HepG2 (cell line): ENCODE data around the gene GGA1. TPM values are rescaled to one million over a fixed set of nuclear protein-coding genes. Genes with fewer than 3 reads are reported as not detected.
A peak's percentile ranks its signal among the peaks of the same experiment; 100 is the strongest.

Experiments used
- AGO2 ChIP-seq: fragments of 200-400 bp; formaldehyde crosslinking; optimal IDR thresholded peaks from 2 replicates; pipeline ENCODE3; 2017; ENCODE audit warnings: mild to moderate bottlenecking, low read depth, low read length, moderate library complexity
- ATF1 ChIP-seq: IDR thresholded peaks from 2 replicates; pipeline ENCODE4 v1.6.1; 2016; ENCODE audit warnings: mild to moderate bottlenecking, control low read depth
- ATF6 ChIP-seq: sonication (generic); formaldehyde crosslinking; conservative IDR thresholded peaks from 2 replicates; pipeline ENCODE4 v1.4.0; 2020; ENCODE audit warnings: missing genetic modification reagents
- CC2D1A ChIP-seq: sonication (generic); formaldehyde crosslinking; IDR thresholded peaks from 2 replicates; pipeline ENCODE4 v1.8.1; 2023; ENCODE audit warnings: mild to moderate bottlenecking, missing genetic modification reagents
- ESRRA ChIP-seq: sonication (generic); formaldehyde crosslinking; IDR thresholded peaks from 2 replicates; pipeline ENCODE4 v1.5.1; 2020; ENCODE audit warnings: mild to moderate bottlenecking, low read depth, missing genetic modification reagents
- FOXK1 ChIP-seq: sonication (generic); formaldehyde crosslinking; IDR thresholded peaks from 2 replicates; pipeline ENCODE4 v1.4.0; 2020; ENCODE audit warnings: low read depth, missing genetic modification reagents, borderline replicate concordance
- NFKB2 ChIP-seq: sonication (generic); formaldehyde crosslinking; IDR thresholded peaks from 2 replicates; pipeline ENCODE4 v1.4.0; 2020; ENCODE audit warnings: missing genetic modification reagents, borderline replicate concordance
- SAFB2 ChIP-seq: sonication (generic); formaldehyde crosslinking; IDR thresholded peaks from 2 replicates; pipeline ENCODE4 v1.5.1; 2020; ENCODE audit warnings: missing genetic modification reagents, low read depth, mild to moderate bottlenecking, borderline replicate concordance
- SNAI1 ChIP-seq: sonication (generic); formaldehyde crosslinking; IDR thresholded peaks from 2 replicates; pipeline ENCODE4 v1.5.0; 2020; ENCODE audit warnings: mild to moderate bottlenecking, missing genetic modification reagents, borderline replicate concordance
- SP140L ChIP-seq: sonication (generic); formaldehyde crosslinking; IDR thresholded peaks from 2 replicates; pipeline ENCODE4 v1.4.0; 2020; ENCODE audit warnings: missing genetic modification reagents, borderline replicate concordance
- SRSF4 ChIP-seq: fragments of 200-400 bp; formaldehyde crosslinking; IDR thresholded peaks from one replicate; pipeline ENCODE4 v1.6.1; 2018; ENCODE audit warnings: mild to moderate bottlenecking, low read depth, low read length, moderate library complexity; ENCODE audit not compliant: poor library complexity, severe bottlenecking
- TBL1XR1 ChIP-seq: fragments of 150-350 bp; IDR thresholded peaks from 2 replicates; pipeline ENCODE4 v1.6.1; 2014; ENCODE audit warnings: borderline replicate concordance, low read length; ENCODE audit not compliant: partially characterized antibody
- TRIM24 ChIP-seq: sonication (generic); formaldehyde crosslinking; IDR thresholded peaks from 2 replicates; pipeline ENCODE4 v1.8.0; 2022; ENCODE audit warnings: mild to moderate bottlenecking, missing genetic modification reagents
- ZKSCAN8 ChIP-seq: IDR thresholded peaks from 2 replicates; pipeline ENCODE4 v1.6.1; 2016; ENCODE audit warnings: borderline replicate concordance, missing genetic modification reagents, missing compliant biosample characterization
- ZNF136 ChIP-seq: sonication (generic); formaldehyde crosslinking; IDR thresholded peaks from 2 replicates; pipeline ENCODE4 v1.8.1; 2022; ENCODE audit warnings: low read depth, mild to moderate bottlenecking, moderate library complexity, missing genetic modification reagents
- ZNF563 ChIP-seq: sonication (generic); formaldehyde crosslinking; IDR thresholded peaks from 2 replicates; pipeline ENCODE4 v1.8.0; 2022; ENCODE audit warnings: mild to moderate bottlenecking, moderate library complexity, missing genetic modification reagents
- polyA plus RNA-seq, 8 experiments: library from polyadenylated mRNA; depleted of rRNA in 3 of 8; stranded (reverse) in 7 of 8; unstranded in 1 of 8; fragments of >200 nt; fragmentation: Illumina TruSeq in 4 of 8; extraction: Trizol in 4 of 8; gene quantifications; 2 replicates each; pipeline versions ENCODE4 v1.2.1 to v1.2.3, GENCODE V29; 2011 to 2016; ENCODE audit warnings: low read depth in 4 of 8, missing spikeins in 1 of 8, mixed read lengths in 1 of 8; ENCODE audit not compliant: insufficient read depth in 1 of 8
- total RNA-seq, 5 experiments: library from RNA; depleted of rRNA; stranded (reverse); fragments of >200 nt; fragmentation: Illumina TruSeq; extraction: Trizol; gene quantifications; 2 replicates each; pipeline ENCODE4 v1.2.3, GENCODE V29; 2016; ENCODE audit warnings: low read depth in 1 of 5
- TF ChIP-seq, protein P1 (sequence below): sonication (generic); formaldehyde crosslinking; IDR thresholded peaks from 2 replicates; pipeline ENCODE4 v1.4.0; 2020; ENCODE audit warnings: missing genetic modification reagents, low read depth, mild to moderate bottlenecking, borderline replicate concordance
- TF ChIP-seq, protein P2 (sequence below): IDR thresholded peaks from 2 replicates; pipeline ENCODE4 v1.6.1; 2016
- TF ChIP-seq, protein P3 (sequence below): sonication (generic); formaldehyde crosslinking; IDR thresholded peaks from 2 replicates; pipeline ENCODE4 v1.4.0; 2020; ENCODE audit warnings: mild to moderate bottlenecking, missing genetic modification reagents
- TF ChIP-seq, protein P4 (sequence below): sonication (generic); formaldehyde crosslinking; IDR thresholded peaks from 2 replicates; pipeline ENCODE4 v1.4.0; 2020; ENCODE audit warnings: mild to moderate bottlenecking, missing genetic modification reagents

Gene GGA1
- total and polyA plus RNA-seq, 2 of the 13 experiments (the other 11 are each of a cell fraction or from before 2014, with no cell fraction given): 29.1 to 87.2 TPM

DNA sequence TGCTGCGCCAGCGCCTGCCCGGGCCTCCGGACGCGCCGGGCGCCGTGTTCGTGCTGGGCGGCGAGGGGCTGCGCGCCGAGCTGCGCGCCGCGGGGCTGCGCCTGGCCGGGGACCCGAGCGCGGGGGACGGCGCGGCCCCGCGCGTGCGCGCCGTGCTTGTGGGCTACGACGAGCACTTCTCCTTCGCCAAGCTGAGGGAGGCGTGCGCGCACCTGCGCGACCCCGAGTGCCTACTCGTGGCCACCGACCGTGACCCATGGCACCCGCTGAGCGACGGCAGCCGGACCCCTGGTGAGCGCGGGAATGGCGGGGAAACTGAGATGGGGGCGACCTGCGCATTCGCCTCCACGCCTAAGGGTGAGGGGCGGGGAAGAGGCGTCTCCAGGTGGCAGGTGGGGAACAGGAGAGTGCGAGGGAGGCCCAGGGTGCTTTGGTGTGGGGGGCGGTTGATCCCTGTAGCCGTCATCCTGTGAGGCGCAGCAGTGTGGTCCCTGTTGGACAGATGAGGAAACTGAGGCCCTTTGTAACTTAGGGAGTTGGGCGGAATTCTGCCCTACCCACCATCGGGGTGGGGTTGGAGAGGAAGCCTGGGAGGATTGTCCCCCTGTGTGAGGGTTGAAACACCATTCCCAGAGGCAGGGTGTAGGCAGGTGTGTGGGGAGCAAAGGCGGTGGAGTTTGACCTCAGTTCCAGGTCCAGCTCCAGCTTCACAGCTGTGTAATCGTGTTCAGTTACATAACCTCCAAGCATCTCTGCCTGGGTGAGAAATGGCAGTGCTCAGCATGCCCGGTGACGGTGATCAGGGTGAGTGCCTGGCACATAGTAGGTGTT is 50.6 kb downstream of the GGA1 start (continued):
- TF ChIP-seq, protein P1, sequence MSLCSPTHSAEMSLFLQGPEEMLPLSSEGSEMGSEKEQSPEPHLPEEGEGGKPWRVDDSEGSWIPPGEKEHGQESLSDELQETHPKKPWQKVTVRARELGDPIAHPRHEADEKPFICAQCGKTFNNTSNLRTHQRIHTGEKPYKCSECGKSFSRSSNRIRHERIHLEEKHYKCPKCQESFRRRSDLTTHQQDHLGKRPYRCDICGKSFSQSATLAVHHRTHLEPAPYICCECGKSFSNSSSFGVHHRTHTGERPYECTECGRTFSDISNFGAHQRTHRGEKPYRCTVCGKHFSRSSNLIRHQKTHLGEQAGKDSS (CRISPR knock-in tag): 0 out of 2 replicates have a peak, but pooled peaks have one; percentile 74
- TF ChIP-seq NFKB2 (CRISPR knock-in tag): no peak
- TF ChIP-seq ZNF563 (CRISPR knock-in tag): 0 out of 2 replicates have a peak, but pooled peaks have one; percentile 48
- TF ChIP-seq SNAI1 (CRISPR knock-in tag): peak; percentile 76; the same call in 1 of the 2 replicates
- no peak for TF ChIP-seq CC2D1A (CRISPR knock-in tag)
- TF ChIP-seq, protein P2, sequence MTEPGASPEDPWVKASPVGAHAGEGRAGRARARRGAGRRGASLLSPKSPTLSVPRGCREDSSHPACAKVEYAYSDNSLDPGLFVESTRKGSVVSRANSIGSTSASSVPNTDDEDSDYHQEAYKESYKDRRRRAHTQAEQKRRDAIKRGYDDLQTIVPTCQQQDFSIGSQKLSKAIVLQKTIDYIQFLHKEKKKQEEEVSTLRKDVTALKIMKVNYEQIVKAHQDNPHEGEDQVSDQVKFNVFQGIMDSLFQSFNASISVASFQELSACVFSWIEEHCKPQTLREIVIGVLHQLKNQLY (CRISPR knock-in tag): peak; percentile 61; the same call in 1 of the 2 replicates
- TF ChIP-seq TRIM24 (CRISPR knock-in tag): 0 out of 2 replicates have a peak, but pooled peaks have one; percentile 34
- TF ChIP-seq FOXK1: peak; percentile 55; the same call in 1 of the 2 replicates
- peak; percentile 56; the same call in 1 of the 2 replicates for TF ChIP-seq SAFB2
- TF ChIP-seq ESRRA (CRISPR knock-in tag): peak; percentile 78; the same call in 1 of the 2 replicates
- TF ChIP-seq ZKSCAN8 (CRISPR knock-in tag): no peak
- TF ChIP-seq AGO2: peak; percentile 93
- no peak for TF ChIP-seq SRSF4
- peak; percentile 19 for TF ChIP-seq TBL1XR1
- TF ChIP-seq ZNF136 (CRISPR knock-in tag): no peak
- no peak for TF ChIP-seq SP140L (CRISPR knock-in tag)
- TF ChIP-seq, protein P3, sequence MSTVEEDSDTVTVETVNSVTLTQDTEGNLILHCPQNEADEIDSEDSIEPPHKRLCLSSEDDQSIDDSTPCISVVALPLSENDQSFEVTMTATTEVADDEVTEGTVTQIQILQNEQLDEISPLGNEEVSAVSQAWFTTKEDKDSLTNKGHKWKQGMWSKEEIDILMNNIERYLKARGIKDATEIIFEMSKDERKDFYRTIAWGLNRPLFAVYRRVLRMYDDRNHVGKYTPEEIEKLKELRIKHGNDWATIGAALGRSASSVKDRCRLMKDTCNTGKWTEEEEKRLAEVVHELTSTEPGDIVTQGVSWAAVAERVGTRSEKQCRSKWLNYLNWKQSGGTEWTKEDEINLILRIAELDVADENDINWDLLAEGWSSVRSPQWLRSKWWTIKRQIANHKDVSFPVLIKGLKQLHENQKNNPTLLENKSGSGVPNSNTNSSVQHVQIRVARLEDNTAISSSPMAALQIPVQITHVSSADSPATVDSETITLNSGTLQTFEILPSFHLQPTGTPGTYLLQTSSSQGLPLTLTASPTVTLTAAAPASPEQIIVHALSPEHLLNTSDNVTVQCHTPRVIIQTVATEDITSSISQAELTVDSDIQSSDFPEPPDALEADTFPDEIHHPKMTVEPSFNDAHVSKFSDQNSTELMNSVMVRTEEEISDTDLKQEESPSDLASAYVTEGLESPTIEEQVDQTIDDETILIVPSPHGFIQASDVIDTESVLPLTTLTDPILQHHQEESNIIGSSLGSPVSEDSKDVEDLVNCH (CRISPR knock-in tag): no peak
- no peak for TF ChIP-seq ATF6 (CRISPR knock-in tag)
- no peak for TF ChIP-seq ATF1 (CRISPR knock-in tag)
- TF ChIP-seq, protein P4, sequence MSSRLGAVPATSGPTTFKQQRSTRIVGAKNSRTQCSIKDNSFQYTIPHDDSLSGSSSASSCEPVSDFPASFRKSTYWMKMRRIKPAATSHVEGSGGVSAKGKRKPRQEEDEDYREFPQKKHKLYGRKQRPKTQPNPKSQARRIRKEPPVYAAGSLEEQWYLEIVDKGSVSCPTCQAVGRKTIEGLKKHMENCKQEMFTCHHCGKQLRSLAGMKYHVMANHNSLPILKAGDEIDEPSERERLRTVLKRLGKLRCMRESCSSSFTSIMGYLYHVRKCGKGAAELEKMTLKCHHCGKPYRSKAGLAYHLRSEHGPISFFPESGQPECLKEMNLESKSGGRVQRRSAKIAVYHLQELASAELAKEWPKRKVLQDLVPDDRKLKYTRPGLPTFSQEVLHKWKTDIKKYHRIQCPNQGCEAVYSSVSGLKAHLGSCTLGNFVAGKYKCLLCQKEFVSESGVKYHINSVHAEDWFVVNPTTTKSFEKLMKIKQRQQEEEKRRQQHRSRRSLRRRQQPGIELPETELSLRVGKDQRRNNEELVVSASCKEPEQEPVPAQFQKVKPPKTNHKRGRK (CRISPR knock-in tag): no peak
